ENCODE results near the gene FCER2.

The FCER2 gene

DNA sequence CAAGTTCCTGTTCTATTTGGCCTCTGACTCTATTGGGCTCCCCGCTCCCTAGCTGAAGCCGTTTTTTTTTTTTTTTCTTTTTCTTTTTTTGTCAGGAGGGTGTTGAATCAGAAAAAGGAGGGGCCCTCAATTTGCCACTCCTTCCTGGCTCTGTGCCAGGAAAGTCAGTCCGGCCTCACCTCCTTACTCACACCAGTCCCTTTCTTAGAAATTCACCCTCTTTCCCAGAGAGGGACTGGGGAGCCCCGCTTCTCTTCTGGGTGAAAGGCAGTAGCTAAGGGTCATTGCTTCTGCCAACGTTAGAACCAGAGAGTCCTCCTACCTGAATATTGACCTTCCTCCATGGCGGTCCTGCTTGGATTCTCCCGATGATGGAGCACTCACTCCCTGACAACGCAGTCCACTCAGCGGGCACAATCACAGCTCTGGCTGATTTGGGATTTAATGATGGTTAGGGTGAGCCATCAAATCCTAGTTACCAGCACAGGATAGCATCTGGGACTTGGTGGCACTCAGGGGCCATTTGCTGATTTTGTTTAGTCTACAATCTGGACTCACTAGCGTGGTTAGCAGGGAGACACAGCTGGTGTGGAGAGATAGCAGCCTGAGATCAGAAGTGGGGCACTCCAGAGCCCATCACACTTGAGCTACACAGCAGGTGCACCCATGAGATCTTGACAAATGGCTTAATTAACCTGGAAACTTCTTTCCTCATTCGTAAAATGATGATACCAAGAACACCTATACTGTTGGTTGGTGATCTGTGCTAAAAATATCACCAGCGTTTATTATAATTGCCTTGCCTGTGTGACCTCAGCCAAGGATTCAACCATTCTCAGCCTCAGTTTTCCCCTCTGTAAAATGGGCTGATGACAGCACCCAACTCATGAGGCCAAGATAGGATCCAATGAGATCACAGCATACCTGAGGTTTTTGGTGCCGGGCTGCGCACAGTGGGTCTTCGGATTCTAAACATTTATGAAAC is 2.2 kb downstream of the FCER2 start:
- DNase-seq, result peak in 1 of 3 experiments; percentile 21

DNA sequence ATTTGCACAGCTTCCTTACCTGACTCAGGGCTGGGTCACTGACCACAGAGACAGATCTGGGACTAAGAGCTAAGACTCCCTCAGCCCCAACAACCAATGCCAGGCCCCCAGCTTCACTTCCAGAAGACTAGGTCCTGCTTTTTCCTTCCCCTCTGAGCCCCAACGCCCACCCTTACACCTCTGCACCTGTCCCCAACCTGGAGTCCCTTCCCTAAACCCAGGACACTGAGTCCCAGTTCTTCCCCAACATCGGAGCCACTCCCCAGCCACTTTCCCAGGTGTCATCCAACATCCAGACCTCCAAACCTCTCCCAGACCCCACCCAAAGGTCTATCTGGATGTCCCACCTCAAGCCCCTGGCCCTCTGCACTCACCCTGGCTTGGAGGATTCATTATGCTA is 2.9 kb downstream of the FCER2 start:
- no peak for DNase-seq

DNA sequence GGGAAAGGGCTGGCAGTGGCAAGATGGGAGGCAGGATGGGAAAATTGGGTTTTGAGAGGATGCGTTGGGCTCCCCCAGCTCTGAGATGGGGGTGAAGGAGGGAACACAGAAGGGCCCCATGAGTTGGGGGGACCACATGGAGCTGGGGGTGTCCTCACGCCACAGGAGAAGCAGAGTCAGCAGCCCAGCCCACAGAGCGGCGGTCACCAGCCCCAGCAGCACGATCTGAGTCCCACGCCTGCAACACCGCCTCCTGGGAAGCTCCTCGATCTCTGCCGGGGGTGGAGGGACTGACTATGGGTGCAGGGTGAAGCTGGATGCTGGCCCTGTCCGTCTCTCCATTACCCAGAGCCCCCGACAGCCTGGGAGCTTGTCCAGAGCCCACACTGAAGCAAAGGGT is 3.3 kb downstream of the FCER2 start:
- no peak for DNase-seq

DNA sequence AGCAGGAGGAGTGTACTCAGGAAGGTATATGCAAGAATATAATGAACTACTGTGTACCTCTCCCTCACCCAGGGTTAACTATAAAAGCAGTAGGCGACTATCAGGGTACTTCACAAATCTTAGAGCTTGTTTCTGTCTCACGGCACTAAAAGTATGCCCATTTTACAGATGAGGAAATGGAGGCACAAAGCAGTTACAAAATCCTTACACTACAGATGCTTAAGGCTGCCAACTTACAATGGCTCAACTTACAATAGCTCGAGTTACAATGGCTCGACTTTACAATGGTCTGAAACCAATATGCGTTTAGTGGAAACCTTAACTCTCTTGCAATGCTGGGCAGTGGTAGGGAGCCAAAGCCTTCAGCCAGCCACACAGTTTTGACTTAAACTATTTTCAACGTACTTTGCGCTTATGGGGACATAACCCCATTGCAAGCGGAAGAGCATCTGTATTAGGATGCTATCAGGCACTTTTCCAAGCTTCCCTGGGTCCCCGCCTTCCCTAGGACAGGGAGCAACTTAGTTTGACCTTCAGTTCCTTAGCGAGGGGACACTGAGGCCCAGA is 4.1 kb downstream of the FCER2 start:
- DNase-seq, result no peak

DNA sequence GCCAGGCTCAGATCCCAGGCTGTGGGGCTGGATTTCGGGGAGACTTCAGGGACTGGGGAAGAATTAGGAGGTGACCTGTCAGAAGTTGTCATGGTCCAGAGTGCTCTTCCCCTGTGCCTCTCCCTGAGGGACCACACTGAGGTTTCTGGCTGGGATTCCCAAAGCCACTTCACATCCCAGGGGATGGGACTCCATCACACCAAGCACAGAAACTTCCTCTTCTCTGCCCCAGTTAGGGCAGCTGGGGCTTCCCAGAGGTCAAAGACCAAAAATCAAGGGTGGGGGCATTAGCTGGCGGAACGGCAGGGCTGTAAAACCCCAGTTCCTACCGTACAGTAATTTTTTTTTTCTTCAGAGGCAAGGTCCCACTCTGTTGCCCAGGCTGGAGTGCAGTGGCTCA is 7.4 kb downstream of the FCER2 start:
- DNase-seq, result no peak

DNA sequence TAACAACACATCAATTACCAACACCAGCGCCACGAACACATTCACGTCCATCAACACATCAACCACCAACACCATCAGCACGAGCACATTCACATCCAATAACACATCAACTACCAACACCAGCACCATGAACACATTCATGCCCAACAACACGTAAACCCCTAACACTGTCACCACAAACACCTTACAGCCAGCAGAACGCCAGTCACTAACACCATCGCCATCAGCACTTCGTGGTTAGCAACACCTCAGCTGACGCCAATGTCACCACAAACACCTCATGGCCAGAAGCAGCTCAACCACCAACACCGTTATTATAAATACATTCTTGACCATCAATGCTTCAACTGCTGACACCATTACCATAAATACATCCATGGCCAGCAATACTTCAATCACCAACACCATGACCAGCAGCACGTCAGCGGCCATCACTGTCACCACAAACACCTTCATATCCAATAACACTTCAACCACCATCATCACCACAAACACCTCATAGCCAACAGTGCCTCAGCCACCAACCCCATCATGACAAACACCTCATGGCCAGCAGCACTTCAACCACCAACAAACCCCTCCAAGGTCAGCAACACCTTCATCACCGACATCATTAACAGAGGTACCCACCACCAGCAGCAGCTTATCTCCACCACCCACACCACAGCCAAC is 9.4 kb downstream of the FCER2 start:
- DNase-seq, result no peak

DNA sequence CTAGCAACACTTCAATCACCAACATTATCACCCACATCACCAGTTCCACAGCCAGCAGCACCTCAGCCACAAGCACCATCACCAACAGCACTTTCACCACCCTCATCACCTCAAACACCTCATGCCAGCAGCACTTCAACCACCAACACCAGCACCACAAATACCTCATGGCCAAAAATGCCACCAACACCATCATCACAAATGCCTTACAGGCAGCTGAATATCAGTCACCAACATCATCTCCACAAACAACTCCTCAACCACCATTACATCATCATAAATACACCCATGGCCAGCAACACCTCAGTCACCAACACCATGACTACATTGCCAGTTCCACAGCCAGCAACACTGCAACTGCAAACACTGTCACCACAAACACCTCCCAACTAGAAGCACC is 10.4 kb downstream of the FCER2 start:
- DNase-seq, result no peak

DNA sequence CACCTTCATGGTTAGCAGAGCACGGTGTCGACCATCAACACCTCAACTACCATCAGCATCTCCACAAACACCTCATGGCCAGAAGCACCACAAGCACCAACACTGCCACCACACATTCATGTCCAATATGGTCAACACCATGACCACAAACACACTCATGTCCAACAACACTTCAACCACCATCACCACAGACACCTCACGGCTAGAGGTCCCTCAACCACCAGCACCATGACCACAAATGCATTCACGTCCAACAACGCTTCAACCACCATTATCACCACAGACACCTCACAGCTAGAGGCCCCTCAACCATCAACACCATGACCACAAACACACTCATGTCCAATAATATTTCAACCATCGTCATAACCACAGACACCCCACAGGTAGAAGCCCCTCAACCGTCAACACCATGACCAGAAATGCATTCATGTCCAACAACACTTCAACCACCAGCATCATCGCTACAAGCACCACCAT is 11.1 kb downstream of the FCER2 start:
- no peak for DNase-seq

DNA sequence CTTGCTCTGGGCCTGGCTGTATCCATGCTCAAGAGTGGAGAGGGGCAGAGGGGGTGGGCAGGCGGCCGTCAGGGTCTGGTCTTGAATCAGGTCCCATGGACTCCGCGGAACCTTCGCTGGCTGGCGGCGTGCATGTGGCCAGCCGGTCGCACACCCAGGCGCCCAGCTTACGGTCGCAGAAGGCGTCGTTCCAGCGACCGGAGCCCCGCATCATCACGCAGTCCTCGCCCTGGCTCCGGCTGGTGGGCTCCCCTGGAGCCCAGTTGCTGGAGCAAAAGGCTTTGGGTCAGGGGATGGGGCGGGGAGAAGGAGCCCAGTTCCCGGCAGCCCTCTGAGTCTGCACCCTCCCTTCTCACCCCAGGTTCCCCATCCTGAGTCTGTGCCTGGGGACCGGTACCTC is 12.8 kb downstream of the FCER2 start:
- DNase-seq, result no peak

DNA sequence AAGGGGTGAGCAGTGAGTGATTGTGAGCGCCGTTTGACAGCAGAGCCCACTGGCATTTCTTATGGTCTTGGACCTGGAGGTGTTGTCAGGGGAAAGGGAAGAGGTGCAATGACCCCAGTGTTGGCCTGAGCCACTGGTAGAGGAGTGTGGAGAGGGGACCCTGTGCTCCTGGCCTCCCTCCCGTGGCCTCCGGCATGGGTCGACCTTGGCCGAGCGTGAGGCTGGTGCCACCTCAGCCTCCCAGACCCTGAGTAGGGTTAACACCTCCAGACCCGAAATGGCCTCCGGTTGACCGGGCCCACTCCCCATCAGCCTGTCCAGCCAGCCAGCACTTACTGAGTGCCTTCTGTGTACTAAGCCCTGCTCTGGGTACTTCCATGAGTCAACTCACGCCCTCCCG is 14.8 kb downstream of the FCER2 start:
- DNase-seq, result no peak

DNA sequence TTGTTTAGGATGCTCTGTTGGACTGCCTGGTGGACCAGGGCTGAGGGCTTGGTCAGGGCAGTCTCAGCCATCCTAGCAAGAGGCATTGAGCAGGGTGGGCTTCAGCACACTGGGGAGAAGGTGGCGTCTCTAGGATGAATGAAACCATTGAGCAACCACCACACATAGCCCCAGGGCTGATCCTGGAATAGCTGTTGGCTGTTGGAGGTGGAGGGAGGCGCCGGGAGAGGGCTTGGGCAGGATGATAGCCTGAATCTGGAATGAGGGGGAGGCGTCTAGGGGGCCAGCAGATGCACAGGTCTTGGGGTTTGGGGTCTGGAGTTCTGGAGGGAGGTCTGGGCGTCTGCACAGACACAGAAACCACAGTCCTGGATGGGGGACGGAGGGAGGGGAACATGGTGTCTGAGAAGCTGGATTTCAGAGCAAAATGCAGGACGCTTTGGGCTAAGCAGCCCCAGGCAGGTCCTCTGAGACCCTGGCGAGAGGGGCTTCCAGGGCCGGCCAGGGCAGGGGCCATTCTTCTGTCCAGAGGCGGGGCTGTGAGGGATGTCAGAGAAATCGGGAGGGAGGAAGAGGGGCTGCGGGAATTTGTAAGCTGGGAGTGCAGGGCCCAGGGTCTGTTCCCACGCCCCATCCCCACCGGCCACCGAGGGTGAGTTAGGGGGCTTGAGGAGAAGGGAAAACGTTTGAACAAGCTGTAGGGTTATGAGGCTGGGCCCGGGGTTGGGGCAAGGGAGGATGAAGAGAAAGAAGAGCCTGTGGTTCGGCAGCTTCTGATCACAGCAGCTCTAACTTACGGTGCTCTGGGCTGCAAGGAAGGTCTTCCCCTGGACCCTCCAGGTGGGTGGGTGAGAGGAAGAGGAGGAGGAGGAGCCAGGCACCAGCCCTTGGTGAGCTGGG is 16.1 kb downstream of the FCER2 start:
- DNase-seq, result no peak

DNA sequence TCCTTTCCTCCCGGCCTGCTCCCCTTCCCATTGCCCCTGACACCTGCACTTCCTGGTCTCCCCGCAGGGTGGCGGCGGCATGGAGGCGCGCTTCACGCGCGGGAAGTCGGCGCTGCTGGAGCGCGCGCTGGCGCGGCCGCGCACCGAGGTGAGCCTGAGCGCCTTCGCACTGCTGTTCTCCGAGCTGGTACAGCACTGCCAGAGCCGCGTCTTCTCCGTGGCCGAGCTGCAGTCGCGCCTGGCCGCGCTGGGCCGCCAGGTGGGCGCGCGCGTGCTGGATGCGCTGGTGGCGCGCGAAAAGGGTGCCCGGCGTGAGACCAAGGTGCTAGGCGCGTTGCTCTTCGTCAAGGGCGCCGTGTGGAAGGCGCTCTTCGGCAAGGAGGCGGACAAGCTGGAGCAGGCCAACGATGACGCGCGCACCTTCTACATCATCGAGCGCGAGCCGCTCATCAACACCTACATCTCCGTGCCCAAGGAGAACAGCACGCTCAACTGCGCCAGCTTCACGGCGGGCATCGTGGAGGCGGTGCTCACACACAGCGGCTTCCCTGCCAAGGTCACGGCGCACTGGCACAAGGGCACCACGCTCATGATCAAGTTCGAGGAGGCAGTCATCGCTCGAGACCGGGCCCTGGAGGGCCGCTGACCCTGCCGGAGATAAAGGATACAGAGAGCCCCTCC is 19.6 kb downstream of the FCER2 start:
- DNase-seq, result no peak

DNA sequence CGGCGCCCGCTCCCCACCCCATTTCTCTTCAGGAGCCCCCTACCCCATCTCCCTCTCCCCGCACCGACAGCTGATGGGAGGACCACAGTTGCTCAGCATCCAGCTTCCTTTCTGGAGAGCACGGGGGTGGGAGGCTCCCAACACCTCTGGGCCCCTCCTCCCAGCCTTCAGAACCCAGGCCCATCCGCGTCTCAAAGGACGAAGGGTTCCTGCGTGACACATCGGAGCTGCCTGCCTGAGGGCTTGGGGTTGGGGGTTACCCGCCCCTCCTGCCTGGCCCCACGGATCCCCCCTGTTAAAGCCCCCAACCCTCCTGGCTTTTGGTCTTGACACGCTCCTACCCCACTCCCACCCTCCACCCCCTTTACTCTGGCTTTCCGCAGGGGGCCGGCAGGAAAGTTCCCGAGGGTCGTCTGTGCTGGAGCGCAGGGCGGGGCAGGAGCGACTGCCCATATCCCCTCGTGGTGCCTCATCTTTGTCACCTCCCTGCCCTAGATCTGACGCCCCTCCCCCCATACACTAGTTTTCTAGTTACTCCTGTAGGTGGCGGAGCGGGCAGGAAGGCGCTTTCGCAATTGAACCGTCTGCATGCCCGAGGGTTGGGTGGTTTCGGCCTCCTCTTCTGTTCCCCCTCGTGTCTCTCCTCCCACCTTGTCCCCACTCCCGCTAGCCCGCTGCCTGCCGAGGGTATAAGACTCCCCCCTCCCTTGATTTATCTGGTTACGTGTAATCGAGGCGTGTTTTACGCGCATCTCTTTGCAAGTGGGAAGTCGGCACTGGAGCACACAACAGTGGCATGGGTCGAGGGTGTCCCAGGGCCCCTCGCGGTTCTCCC is 20.4 kb downstream of the FCER2 start:
- peak in 1 of 3 experiments; percentile 10 for DNase-seq

DNA sequence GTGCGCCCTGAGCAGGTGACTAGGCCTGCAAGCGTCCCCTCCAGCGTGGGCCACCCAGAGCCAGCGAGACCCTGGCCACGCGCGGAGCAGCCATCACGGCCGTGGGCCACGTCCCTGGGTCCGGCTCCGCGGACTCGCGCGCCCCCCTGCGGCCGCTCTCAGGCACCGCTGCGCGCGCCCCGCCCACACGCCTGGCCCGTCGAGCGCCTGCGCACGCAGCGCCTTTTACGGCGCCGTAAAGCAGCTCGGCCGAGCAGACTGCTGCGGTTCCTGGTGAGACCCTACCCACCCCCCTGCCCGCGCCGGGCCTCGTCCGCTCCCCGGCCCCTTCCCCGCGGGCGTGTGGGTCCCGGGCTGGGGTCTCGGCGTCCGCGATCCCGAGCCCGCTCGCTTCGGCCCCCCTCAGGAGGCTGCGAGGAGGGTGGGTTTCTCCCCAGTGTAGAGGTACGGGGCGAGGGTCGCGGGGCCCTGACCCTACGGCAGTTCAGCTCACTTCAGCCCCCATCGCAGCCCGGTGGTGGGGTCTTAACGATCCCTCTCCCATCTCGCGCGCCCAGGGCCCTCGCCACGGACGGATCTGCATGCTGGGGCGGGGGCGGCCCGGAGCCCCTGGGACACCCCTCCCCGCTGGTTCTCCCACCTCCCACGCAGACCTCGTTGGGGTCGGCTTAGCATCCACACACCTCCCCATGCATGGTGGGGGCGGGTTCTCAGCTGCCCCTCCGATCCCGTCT is 21.2 kb downstream of the FCER2 start, which contains the start of gene TRAPPC5:
Gene TRAPPC5 (plus strand): TSS at position 228 of the 734 bp plus-strand sequence. CDS start 1,421 bp downstream, outside the sequence.
- peak; percentile 79 to 89 (median 88) for DNase-seq

DNA sequence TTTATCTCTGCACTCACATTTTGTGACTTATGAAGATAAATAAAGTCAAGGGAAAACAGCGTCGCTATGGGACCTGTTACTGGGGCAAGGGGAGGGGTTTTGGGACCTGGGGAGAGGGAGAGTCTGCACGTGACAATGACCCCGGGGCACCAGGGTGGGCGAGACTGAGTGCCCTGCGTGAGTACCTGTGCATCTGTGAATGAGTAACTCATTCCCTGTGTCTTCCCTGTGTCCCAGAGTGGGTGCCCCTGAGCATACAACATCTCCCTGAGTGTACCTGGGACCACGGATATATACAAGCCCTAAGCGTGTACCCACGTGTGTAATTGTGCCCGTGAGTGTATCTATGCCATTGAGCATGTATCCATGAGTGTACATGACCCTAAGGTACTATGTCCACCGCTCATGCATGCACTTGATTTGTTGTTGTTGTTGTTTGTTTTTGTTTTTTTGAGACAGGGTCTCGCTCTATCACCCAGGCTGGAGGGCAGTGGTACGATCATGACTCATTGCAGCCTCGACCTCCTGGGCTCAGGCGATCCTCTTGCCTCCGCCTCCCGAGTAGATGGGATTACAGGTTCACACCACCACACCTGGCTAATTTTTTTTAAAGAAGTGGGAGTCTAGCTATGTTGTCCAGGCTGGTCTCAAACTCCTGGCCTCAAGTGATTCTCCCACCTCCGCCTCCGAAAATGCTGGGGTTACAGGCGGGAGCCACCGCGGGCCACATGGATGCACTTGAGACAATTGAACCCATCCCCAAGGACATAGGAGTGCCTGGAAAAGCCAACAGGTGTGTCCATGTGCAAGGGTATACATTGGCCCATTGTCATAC is 21.9 kb downstream of the FCER2 start:
- no peak for DNase-seq

DNA sequence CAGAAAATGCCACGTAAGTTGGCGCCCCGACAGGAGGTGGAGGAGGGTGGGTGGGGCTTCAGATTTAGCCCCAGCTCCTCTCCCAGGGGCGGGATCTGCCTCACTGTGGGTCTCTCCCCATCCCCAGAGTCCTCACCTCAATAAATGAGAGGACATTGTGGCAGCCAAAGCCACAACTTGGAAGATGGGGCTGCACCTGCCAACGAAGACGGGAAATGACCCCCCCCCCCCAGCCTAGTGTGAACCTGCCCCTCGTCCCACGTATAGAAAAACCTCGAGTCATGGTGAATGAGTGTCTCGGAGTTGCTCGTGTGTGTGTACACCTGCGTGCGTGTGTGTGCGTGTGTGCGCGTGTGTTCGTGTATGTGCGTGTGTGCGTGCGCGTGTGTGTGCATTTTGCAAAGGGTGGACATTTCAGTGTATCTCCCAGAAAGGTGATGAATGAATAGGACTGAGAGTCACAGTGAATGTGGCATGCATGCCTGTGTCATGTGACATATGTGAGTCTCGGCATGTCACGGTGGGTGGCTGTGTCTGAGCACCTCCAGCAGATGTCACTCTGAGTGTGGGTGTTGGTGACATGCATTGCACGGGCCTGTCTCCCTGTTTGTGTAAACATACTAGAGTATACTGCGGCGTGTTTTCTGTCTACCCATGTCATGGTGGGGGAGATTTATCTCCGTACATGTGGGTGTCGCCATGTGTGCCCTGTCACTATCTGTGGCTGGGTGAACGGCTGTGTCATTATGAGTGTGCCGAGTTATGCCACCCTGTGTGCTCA is 22.8 kb downstream of the FCER2 start:
- peak in 2 of 3 experiments; percentile 46 to 74 for DNase-seq

DNA sequence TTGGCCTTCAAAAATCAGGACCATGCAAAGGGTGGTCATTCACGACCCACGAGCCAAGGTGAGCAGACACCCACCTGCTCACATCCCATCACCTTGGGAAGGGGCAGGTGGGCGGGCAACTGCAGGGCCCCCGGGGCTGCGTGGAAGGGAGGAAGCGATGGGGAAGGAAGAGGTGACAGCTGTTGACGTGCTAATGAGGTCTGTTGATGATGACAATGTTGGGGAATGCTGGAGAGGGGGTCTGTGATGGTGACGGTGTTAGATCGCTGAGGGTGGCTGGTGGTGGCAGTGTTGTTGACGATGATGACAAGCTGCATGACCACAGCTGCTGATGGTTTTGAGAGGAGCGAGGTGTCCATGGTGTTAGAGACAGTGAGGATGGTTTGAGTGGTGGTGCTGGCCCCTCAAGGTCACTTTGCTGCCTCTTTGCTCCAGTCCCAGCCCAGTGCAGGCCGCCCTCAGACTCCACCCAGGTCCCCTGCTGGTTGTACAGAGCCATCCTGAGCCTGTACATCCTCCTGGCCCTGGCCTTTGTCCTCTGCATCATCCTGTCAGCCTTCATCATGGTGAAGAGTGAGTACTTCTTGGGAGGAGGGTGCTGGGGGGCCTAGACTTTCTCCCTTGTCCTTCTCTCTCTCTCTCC is 24.1 kb downstream of the FCER2 start:
- no peak for DNase-seq

DNA sequence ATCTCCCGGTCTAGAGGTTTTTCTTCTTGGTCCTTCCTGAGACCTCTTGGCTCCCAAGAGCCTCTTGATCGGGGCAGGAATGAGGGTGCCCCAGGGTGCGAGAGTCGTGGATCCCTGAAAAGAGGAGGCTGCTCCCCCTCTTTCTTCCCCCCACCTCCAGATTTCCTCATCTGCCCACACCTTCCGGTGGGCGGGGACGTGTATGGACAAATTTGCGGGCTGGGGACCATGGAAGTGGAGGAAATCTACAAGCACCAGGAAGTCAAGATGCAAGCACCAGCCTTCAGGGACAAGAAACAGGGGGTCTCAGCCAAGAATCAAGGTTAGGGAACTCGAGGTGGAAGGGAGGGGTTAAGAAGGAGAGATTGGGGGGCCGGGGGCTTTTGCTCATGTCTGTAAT is 25.1 kb downstream of the FCER2 start, which contains the start of gene MCEMP1:
Gene MCEMP1 (plus strand): TSS at position 237 of the 400 bp plus-strand sequence. CDS start 31 bp downstream, at position 268.
- no peak for DNase-seq
